ENCODE data around the gene GON4L.
A peak's percentile ranks its signal among the peaks of the same experiment; 100 is the strongest.
"Not testable (repeated sequence)": the region's sequence is repeated elsewhere in the genome, so short reads cannot be mapped to it uniquely, and the experiment has no call there.

Gene GON4L

GRCh38 chr1:155861896-155862295 is 4.9 kb upstream of the GON4L start:
- Mint-ChIP-seq H3K9me3 (no peaks in the 10 kb centered on the region), H3K27ac (peak overlapping the region in 1 of 2 donors; percentile 0), H3K36me3 (ENCODE audit: insufficient read depth) (peaks cover 28% of the 10 kb centered on the region), H3K4me3 (no peak overlapping the region), H3K27me3 (no peaks in the 10 kb centered on the region), H3K4me1 (ENCODE audit: low read depth in 2 of 2) (peaks cover 18 to 32% of the 10 kb centered on the region in 2 donors)
- DNase-seq: no peak
- ATAC-seq (replicated peaks): no peak

- no peak for ATAC-seq (replicated peaks)
- H3K27ac Mint-ChIP-seq: peak overlapping the region; percentile 96 to 98
- DNase-seq: no peak
- peak overlapping the region; percentile 87 for H3K4me3 Mint-ChIP-seq
- H3K4me1 Mint-ChIP-seq (ENCODE audit: low read depth in 2 of 2): peaks cover 23 to 38% of the 10 kb centered on the region in 2 donors
- H3K36me3 Mint-ChIP-seq (ENCODE audit: insufficient read depth): peaks cover 29% of the 10 kb centered on the region
- H3K9me3 Mint-ChIP-seq: no peaks in the 10 kb centered on the region
- H3K27me3 Mint-ChIP-seq: no peaks in the 10 kb centered on the region
Measured at GRCh38 chr1:155860970-155861510, 4.0 kb upstream of the GON4L start.

- Mint-ChIP-seq H3K9me3 (no peaks in the 10 kb centered on the region), H3K27ac (peak overlapping the region; percentile 96 to 98), H3K27me3 (no peaks in the 10 kb centered on the region), H3K36me3 (ENCODE audit: insufficient read depth) (peaks cover 29% of the 10 kb centered on the region), H3K4me1 (ENCODE audit: low read depth in 2 of 2) (peaks cover 23 to 40% of the 10 kb centered on the region in 2 donors), H3K4me3 (peak overlapping the region; percentile 87)
- DNase-seq: peak; percentile 67 to 77 (median 70)
- peak; percentile 71 for ATAC-seq (replicated peaks)
Measured at GRCh38 chr1:155859881-155860871, 3.2 kb upstream of the GON4L start.

DNA sequence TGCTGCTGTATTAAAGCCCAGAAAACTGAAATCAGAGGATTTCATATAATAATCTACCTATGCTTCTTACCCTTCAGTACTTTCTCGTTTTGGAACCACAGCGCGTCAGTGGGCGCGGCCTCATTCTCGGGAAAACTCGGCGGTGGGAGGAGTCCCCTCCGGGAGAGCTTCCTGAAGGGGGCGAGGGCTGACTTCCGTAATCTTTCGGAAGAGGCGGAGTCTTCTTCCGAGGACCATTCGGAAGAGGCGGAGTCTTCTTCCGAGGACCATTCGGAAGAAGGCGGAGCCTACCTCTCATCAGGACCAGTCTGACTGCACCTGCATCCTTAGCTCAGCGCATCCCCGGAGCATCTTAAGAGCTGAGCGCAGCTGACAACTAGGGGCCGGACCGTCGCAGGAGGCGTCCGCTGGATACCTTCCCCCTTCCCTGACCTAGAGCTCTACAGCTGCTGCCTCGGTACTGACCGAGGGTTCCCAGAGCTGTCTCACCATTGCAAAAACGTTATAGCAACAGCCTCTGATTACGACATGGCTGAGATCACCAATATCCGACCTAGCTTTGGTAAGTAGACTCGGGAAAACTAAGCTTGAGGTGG is 2.3 kb upstream of the GON4L start, which contains the start of gene SYT11:
SYT11 (plus strand) TSS at position 334 of the 596 bp plus-strand sequence; CDS start at position 529, 195 bp downstream.
- DNase-seq: peak; percentile 84 to 86 (median 84)
- H3K4me3 Mint-ChIP-seq: peak within 1 kb of the TSS; percentile 87
- ATAC-seq (replicated peaks): peak; percentile 69
- peak within 1 kb of the TSS; percentile 96 to 98 for H3K27ac Mint-ChIP-seq
- H3K4me1 Mint-ChIP-seq (ENCODE audit: low read depth in 2 of 2): peaks cover 23 to 42% of the 10 kb centered on the region in 2 donors
- no peaks in the 10 kb centered on the region for H3K9me3 Mint-ChIP-seq
- no peaks in the 10 kb centered on the region for H3K27me3 Mint-ChIP-seq
- H3K36me3 Mint-ChIP-seq (ENCODE audit: insufficient read depth): peaks cover 26% of the 10 kb centered on the region

GRCh38 chr1:155858800-155859233 is 1.8 kb upstream of the GON4L start:
- Mint-ChIP-seq H3K4me3 (peak overlapping the region; percentile 87), H3K27me3 (no peaks in the 10 kb centered on the region), H3K9me3 (no peaks in the 10 kb centered on the region), H3K4me1 (ENCODE audit: low read depth in 2 of 2) (peaks cover 23 to 42% of the 10 kb centered on the region in 2 donors), H3K36me3 (ENCODE audit: insufficient read depth) (peaks cover 26% of the 10 kb centered on the region), H3K27ac (peak overlapping the region; percentile 96 to 98)
- DNase-seq (peak in 1 of 3 experiments; percentile 4), ATAC-seq (replicated peaks) (no peak)

- Mint-ChIP-seq H3K4me1 (ENCODE audit: low read depth in 2 of 2) (peaks cover 28 to 57% of the 10 kb centered on the region in 2 donors), H3K27me3 (no peaks in the 10 kb centered on the region)
- DNase-seq: no peak
Measured at GRCh38 chr1:155856257-155856974, 598 bp downstream of the GON4L start.

GRCh38 chr1:155850345-155850744 is 6.7 kb downstream of the GON4L start:
- peaks cover 68% of the 10 kb centered on the region for H3K36me3 Mint-ChIP-seq (ENCODE audit: insufficient read depth)
- DNase-seq (no peak), ATAC-seq (replicated peaks) (no peak)
- peak overlapping the region in 1 of 2 donors; percentile 84 for H3K27ac Mint-ChIP-seq
- H3K9me3 Mint-ChIP-seq: no peaks in the 10 kb centered on the region
- peaks cover 20 to 50% of the 10 kb centered on the region in 2 donors for H3K4me1 Mint-ChIP-seq (ENCODE audit: low read depth in 2 of 2)
- H3K27me3 Mint-ChIP-seq: no peaks in the 10 kb centered on the region
- peak overlapping the region in 1 of 2 donors; percentile 23 for H3K4me3 Mint-ChIP-seq

More at GRCh38 chr1:155856257-155856974, 598 bp downstream of the GON4L start:
- H3K27ac Mint-ChIP-seq: peak overlapping the region; percentile 98
- H3K4me3 Mint-ChIP-seq: peak overlapping the region; percentile 94 to 98
- ATAC-seq (replicated peaks): no peak
- peaks cover 48% of the 10 kb centered on the region for H3K36me3 Mint-ChIP-seq (ENCODE audit: insufficient read depth)
- no peaks in the 10 kb centered on the region for H3K9me3 Mint-ChIP-seq

DNA sequence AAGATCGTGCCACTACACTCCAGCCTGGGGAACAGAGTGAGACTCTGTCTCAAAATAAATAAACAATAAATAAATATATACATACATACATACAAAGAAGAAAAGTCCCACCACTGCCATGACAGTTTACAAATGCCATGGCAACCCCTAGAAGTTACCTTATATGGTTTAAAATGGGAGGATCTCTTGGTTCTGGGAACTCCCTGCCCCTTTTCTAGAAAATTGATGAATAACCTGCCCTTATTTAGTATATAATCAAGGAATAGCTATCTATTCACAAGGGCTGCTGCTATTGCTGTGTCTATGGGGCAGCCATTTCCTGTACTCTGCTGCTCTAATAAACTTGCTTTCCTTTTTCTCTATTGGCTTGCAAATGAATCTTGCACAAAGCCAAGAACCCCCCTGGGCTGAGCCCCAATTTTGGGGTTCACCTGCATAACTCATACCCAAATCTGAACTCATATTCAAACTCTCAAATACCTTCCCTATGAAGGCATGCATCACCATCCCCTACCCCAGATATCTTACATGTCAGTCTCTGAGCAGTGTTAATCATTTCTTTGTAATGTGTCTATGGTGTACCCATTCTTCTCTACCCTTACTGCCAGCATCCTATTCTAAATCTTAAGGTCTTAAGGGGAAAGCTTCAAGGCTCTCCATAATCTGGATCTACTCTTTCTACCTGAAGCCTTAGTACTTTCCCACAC is 9.0 kb downstream of the GON4L start:
- H3K9me3 Mint-ChIP-seq: no peaks in the 10 kb centered on the region
- no peak for ATAC-seq (replicated peaks)
- peaks cover 31 to 65% of the 10 kb centered on the region in 2 donors for H3K4me1 Mint-ChIP-seq (ENCODE audit: low read depth in 2 of 2)
- no peak overlapping the region for H3K4me3 Mint-ChIP-seq
- peak overlapping the region; percentile 9 to 63 for H3K27ac Mint-ChIP-seq
- peaks cover 67% of the 10 kb centered on the region for H3K36me3 Mint-ChIP-seq (ENCODE audit: insufficient read depth)
- H3K27me3 Mint-ChIP-seq: no peaks in the 10 kb centered on the region
- no peak for DNase-seq

DNA sequence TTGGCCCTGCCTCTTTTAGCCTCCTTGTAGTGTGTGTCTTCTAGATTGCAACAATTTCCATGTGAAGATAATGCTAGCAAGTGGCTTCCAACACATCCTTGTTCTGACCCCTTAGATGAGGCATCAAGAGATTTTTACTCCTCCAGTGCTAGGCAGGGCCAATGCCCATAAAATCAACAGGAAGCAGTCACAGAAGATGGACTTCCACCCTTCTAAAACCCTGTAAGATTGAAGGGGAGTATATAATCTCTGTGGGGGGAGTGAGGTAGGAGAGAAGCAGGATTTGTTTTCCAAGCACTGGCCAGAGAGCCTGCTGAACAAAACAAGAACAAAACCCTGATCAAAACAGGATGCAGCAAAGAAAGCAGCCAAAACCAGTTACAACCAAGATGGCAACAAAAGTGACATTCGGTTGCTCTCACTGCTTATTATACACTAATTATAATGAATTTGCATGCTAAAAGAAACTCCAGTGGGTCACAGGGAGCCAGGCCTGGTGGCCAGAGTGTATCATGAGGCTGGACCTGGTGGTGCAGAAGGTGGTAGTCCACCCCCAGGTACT is 12.1 kb downstream of the GON4L start:
- no peaks in the 10 kb centered on the region for H3K27me3 Mint-ChIP-seq
- no peaks in the 10 kb centered on the region for H3K9me3 Mint-ChIP-seq
- peak overlapping the region in 1 of 2 donors; percentile 2 for H3K4me3 Mint-ChIP-seq
- H3K27ac Mint-ChIP-seq: peak overlapping the region; percentile 23 to 83
- DNase-seq: no peak
- no peak for ATAC-seq (replicated peaks)
- peaks cover 40% of the 10 kb centered on the region for H3K36me3 Mint-ChIP-seq (ENCODE audit: insufficient read depth)
- peaks cover 21 to 59% of the 10 kb centered on the region in 2 donors for H3K4me1 Mint-ChIP-seq (ENCODE audit: low read depth in 2 of 2)

- Mint-ChIP-seq H3K36me3 (ENCODE audit: insufficient read depth) (peaks cover 14% of the 10 kb centered on the region), H3K4me3 (no peak overlapping the region), H3K9me3 (no peaks in the 10 kb centered on the region), H3K4me1 (ENCODE audit: low read depth in 2 of 2) (peaks cover 26 to 47% of the 10 kb centered on the region in 2 donors), H3K27ac (peak overlapping the region in 1 of 2 donors; percentile 72), H3K27me3 (no peaks in the 10 kb centered on the region)
- DNase-seq (no peak), ATAC-seq (replicated peaks) (no peak)
Measured at GRCh38 chr1:155840386-155840785, 16.6 kb downstream of the GON4L start.

GRCh38 chr1:155835548-155835947 is 21.5 kb downstream of the GON4L start:
- ATAC-seq (replicated peaks) (no peak), DNase-seq (no peak)
- H3K36me3 Mint-ChIP-seq (ENCODE audit: insufficient read depth): peaks cover 6% of the 10 kb centered on the region
- no peak overlapping the region for H3K4me3 Mint-ChIP-seq
- peaks cover 17 to 31% of the 10 kb centered on the region in 2 donors for H3K4me1 Mint-ChIP-seq (ENCODE audit: low read depth in 2 of 2)
- H3K9me3 Mint-ChIP-seq: no peaks in the 10 kb centered on the region
- peak overlapping the region in 1 of 2 donors; percentile 93 for H3K27ac Mint-ChIP-seq
- no peaks in the 10 kb centered on the region for H3K27me3 Mint-ChIP-seq

DNA sequence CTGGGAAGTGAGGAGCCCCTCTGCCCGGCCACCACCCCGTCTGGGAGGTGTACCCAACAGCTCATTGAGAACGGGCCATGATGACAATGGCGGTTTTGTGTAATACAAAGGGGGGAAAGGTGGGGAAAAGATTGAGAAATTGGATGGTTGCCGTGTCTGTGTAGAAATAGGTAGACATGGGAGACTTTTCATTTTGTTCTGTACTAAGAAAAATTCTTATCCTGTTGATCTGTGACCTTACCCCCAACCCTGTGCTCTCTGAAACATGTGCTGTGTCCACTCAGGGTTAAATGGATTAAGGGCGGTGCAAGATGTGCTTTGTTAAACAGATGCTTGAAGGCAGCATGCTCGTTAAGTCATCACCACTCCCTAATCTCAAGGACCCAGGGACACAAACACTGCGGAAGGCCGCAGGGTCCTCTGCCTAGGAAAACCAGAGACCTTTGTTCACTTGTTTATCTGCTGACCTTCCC is 22.1 kb downstream of the GON4L start:
- not testable (repeated sequence) for H3K27ac Mint-ChIP-seq; ATAC-seq (replicated peaks); H3K9me3 Mint-ChIP-seq; H3K4me3 Mint-ChIP-seq; H3K36me3 Mint-ChIP-seq (ENCODE audit: insufficient read depth); DNase-seq; H3K27me3 Mint-ChIP-seq
- peaks cover 17 to 30% of the 10 kb centered on the region in 2 donors for H3K4me1 Mint-ChIP-seq (ENCODE audit: low read depth in 2 of 2)
